A549 (cell line): ENCODE measurements around the gene KIF1A. TPM values are rescaled to one million over a fixed set of nuclear protein-coding genes. Genes with fewer than 3 reads are reported as not detected.

Experiments used
- ATAC-seq, 2 experiments: fragments of 200-7000 bp in 1 of 2; fragments of >200 bp in 1 of 2; cut with Nextera tagmentation in 1 of 2; cut with Tn5 transposase in 1 of 2; 3 replicates each; pipeline versions ENCODE4 v1.8.0 to v1.9.1; 2018 to 2020; ENCODE audit warnings: mild to moderate bottlenecking in 1 of 2, moderate library complexity in 1 of 2
- CTCF ChIA-PET: fragments of 300-600 bp; sonication (Branson Sonifier 250); formaldehyde crosslinking; extraction: SDS; loops from one replicate; lab custom pipeline; 2021; ENCODE audit warnings: antibody characterized with exemption, inconsistent platforms; lab: Yijun Ruan, JAX
- POLR2A ChIA-PET: fragments of 350-600 bp; formaldehyde crosslinking; extraction: SDS; loops from one replicate; lab custom pipeline; 2021; ENCODE audit warnings: antibody characterized with exemption, inconsistent platforms; lab: Yijun Ruan, JAX
- DNase-seq, 2 experiments: peaks; one replicate each; pipeline versions ENCODE4 v3.0.0 to v3.0.0-alpha.2; 2011 to 2016; ENCODE audit warnings: low read depth in 1 of 2, low spot score in 1 of 2
- FAIRE-seq: peaks from 2 replicates; lab custom pipeline; 2011; peaks lifted over from hg19 to GRCh38; lab: Jason Lieb, UNC
- H3K27ac ChIP-seq, 2 experiments: fragments of >200 bp; sonication (Bioruptor Twin); formaldehyde crosslinking; 3 replicates each; pipeline ENCODE4 v1.5.1; 2016 to 2017
- H3K4me1 ChIP-seq: fragments of >200 bp; sonication (Bioruptor Twin); formaldehyde crosslinking; 3 replicates; pipeline ENCODE4 v1.6.1; 2016
- H3K4me2 ChIP-seq: fragments of >200 bp; sonication (Bioruptor Twin); formaldehyde crosslinking; 3 replicates; pipeline ENCODE4 v1.6.1; 2016
- H3K4me3 ChIP-seq: fragments of >200 bp; sonication (Bioruptor Twin); formaldehyde crosslinking; 3 replicates; pipeline ENCODE4 v1.5.1; 2016
- H3K9me3 ChIP-seq: fragments of >200 bp; sonication (Bioruptor Twin); formaldehyde crosslinking; 3 replicates; pipeline ENCODE4 v1.6.1; 2016
- CBX8 ChIP-seq: fragments of 200-600 bp; sonication (generic); IDR thresholded peaks from 2 replicates; pipeline ENCODE4 v1.6.1; 2016
- CHD2 ChIP-seq: fragments of 150-350 bp; IDR thresholded peaks from 2 replicates; pipeline ENCODE4 v1.6.1; 2014; ENCODE audit warnings: low read length; ENCODE audit not compliant: partially characterized antibody
- CHD4 ChIP-seq: fragments of 200-600 bp; sonication (generic); IDR thresholded peaks from 2 replicates; pipeline ENCODE4 v1.6.1; 2016; ENCODE audit warnings: antibody characterized with exemption, mild to moderate bottlenecking, borderline replicate concordance
- EP300 ChIP-seq, 2 experiments: fragments of >200 bp; sonication (Bioruptor Twin); formaldehyde crosslinking; IDR thresholded peaks; 2 replicates in 1 of 2; 3 replicates in 1 of 2; pipeline ENCODE4 v1.6.1; 2016 to 2017
- ESRRA ChIP-seq: fragments of 150-350 bp; IDR thresholded peaks from 2 replicates; pipeline ENCODE4 v1.6.1; 2014; ENCODE audit warnings: mild to moderate bottlenecking, low read length, borderline replicate concordance
- FOSL2 ChIP-seq, 2 experiments: fragments of 450-650 bp in 1 of 2; fragments of >200 bp in 1 of 2; sonication (Bioruptor Twin) in 1 of 2; formaldehyde crosslinking; IDR thresholded peaks; 2 replicates each; pipeline versions ENCODE4 v1.5.0 to v1.6.1; 2016 to 2020; ENCODE audit warnings: mild to moderate bottlenecking in 1 of 2, moderate library complexity in 1 of 2
- GATA3 ChIP-seq: IDR thresholded peaks from 2 replicates; pipeline ENCODE4 v1.6.1; 2012; ENCODE audit warnings: borderline replicate concordance
- HDAC2 ChIP-seq: fragments of 200-600 bp; sonication (generic); IDR thresholded peaks from 2 replicates; pipeline ENCODE4 v1.6.1; 2016
- HOXA7 ChIP-seq: fragments of 250-450 bp; sonication (Bioruptor Pico); IDR thresholded peaks from 2 replicates; pipeline ENCODE4 v1.5.0; 2020; ENCODE audit warnings: mild to moderate bottlenecking, moderate library complexity
- HOXB5 ChIP-seq: fragments of 250-450 bp; sonication (Bioruptor Pico); IDR thresholded peaks from 2 replicates; pipeline ENCODE4 v1.5.0; 2020; ENCODE audit warnings: mild to moderate bottlenecking, moderate library complexity
- KDM5A ChIP-seq: fragments of 200-600 bp; sonication (generic); IDR thresholded peaks from 2 replicates; pipeline ENCODE4 v1.6.1; 2016; ENCODE audit warnings: antibody characterized with exemption, mild to moderate bottlenecking
- MAFK ChIP-seq: fragments of 450-650 bp; IDR thresholded peaks from 2 replicates; pipeline ENCODE4 v1.6.1; 2014; ENCODE audit not compliant: partially characterized antibody
- MAZ ChIP-seq: fragments of 150-350 bp; IDR thresholded peaks from 2 replicates; pipeline ENCODE4 v1.6.1; 2014; ENCODE audit warnings: antibody characterized with exemption, low read depth, low read length, borderline replicate concordance
- NPAS2 ChIP-seq: fragments of 250-450 bp; sonication (Bioruptor Pico); IDR thresholded peaks from 2 replicates; pipeline ENCODE4 v1.8.0; 2022; ENCODE audit warnings: mild to moderate bottlenecking, moderate library complexity, borderline replicate concordance
- PHF8 ChIP-seq: fragments of 200-600 bp; sonication (generic); IDR thresholded peaks from 2 replicates; pipeline ENCODE4 v1.6.1; 2016; ENCODE audit warnings: low read depth, mild to moderate bottlenecking, antibody characterized with exemption, moderate library complexity, borderline replicate concordance
- POLR2A ChIP-seq: IDR thresholded peaks from 2 replicates; pipeline ENCODE4 v1.6.1; 2012; ENCODE audit warnings: mild to moderate bottlenecking, low read length
- RAD21 ChIP-seq, 2 experiments: fragments of >200 bp in 1 of 2; sonication (Bioruptor Twin) in 1 of 2; formaldehyde crosslinking in 1 of 2; IDR thresholded peaks in 1 of 2; conservative IDR thresholded peaks in 1 of 2; 2 replicates in 1 of 2; 3 replicates in 1 of 2; pipeline ENCODE4 v1.6.1; 2012 to 2018; ENCODE audit warnings: inconsistent platforms in 1 of 2
- RCOR1 ChIP-seq: fragments of 150-350 bp; IDR thresholded peaks from 2 replicates; pipeline ENCODE4 v1.6.1; 2014; ENCODE audit warnings: antibody characterized with exemption, low read length, low read depth
- RNF2 ChIP-seq: fragments of 200-600 bp; sonication (generic); IDR thresholded peaks from 2 replicates; pipeline ENCODE4 v1.6.1; 2016; ENCODE audit warnings: low read depth, mild to moderate bottlenecking, antibody characterized with exemption, moderate library complexity, borderline replicate concordance
- SREBF2 ChIP-seq: fragments of 450-650 bp; IDR thresholded peaks from 2 replicates; pipeline ENCODE4 v1.6.1; 2014; ENCODE audit warnings: mild to moderate bottlenecking, moderate library complexity
- TP53 ChIP-seq: fragments of 250-450 bp; sonication (Bioruptor Pico); IDR thresholded peaks from 2 replicates; pipeline ENCODE4 v1.5.0; 2021; ENCODE audit warnings: mild to moderate bottlenecking, moderate library complexity
- ZFP36 ChIP-seq: fragments of 450-650 bp; IDR thresholded peaks from 2 replicates; pipeline ENCODE4 v1.6.1; 2014; ENCODE audit warnings: borderline replicate concordance; ENCODE audit not compliant: partially characterized antibody
- WGBS: methylation state at CpG from one replicate; pipeline ENCODE4 v1.1.6; 2017; ENCODE audit errors: missing lambda C conversion rate; 5-methylcytosine and 5-hydroxymethylcytosine counted together
- polyA plus RNA-seq, 4 experiments: library from polyadenylated mRNA; depleted of rRNA in 3 of 4; stranded (reverse); fragments of >200 nt; fragmentation: RNase III in 1 of 4; extraction: RNeasy Plus Mini Kit Qiagen cat#74134 plus additional on column Dnase treatment in 1 of 4; gene quantifications; 2 replicates in 3 of 4; 3 replicates in 1 of 4; pipeline ENCODE4 v1.2.3, GENCODE V29; 2011 to 2017
- TF ChIP-seq, protein P1 (sequence below): fragments of 150-350 bp; IDR thresholded peaks from 2 replicates; pipeline ENCODE4 v1.6.1; 2014; ENCODE audit warnings: low read depth, mild to moderate bottlenecking, low read length
- TF ChIP-seq, protein P2 (sequence below): IDR thresholded peaks from 2 replicates; pipeline ENCODE4 v1.6.1; 2012
- TF ChIP-seq, protein P3 (sequence below): fragments of 450-650 bp; IDR thresholded peaks from 2 replicates; pipeline ENCODE4 v1.6.1; 2014; ENCODE audit warnings: antibody characterized with exemption
- TF ChIP-seq, protein P4 (sequence below): fragments of 250-450 bp; sonication (Bioruptor Pico); IDR thresholded peaks from 2 replicates; pipeline ENCODE4 v1.5.0; 2021; ENCODE audit warnings: mild to moderate bottlenecking, moderate library complexity, borderline replicate concordance
- TF ChIP-seq, protein P5 (sequence below): fragments of >200 bp; sonication (Bioruptor Twin); formaldehyde crosslinking; IDR thresholded peaks from 3 replicates; pipeline ENCODE4 v1.5.1; 2016

Gene KIF1A
- polyA plus RNA-seq, 2 of the 4 experiments (the other 2 are of a cell fraction): 0.28 to 0.50 TPM

DNA sequence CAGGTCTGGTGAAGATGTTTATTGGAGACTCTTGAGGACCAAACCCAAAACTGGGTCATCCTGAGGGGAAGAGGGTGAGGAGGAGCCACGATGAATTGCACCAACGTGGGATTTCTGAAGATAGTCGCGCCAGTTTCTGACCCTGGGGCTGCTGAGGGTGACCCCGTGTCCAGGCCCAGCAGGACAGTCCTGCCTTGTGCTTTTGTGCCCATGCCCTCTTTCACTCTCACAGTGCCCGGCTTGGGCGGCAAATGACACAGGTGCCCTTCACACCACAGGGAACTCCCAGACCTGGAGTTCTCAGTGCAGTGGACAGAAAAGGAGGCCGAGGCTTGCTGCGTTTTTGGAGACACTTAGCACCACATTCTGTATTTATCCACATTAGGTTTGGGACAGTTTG lies 15.5 kb upstream of the KIF1A start:
- no peaks in the 10 kb centered on the region for H3K9me3 ChIP-seq
- POLR2A ChIA-PET: no interaction called here
- H3K4me2 ChIP-seq: no peak overlapping the region
- TF ChIP-seq FOSL2 (IDR thresholded peaks at IDR 0.05) (no peak), FOSL2 (CRISPR knock-in tag; IDR thresholded peaks at IDR 0.05) (no peak), RNF2 (no peak), MAFK (no peak), CBX8 (no peak), GATA3 (no peak), EP300 (IDR thresholded peaks at IDR 0.05) (no peak), CHD4 (no peak), POLR2A (no peak), KDM5A (no peak), ZFP36 (no peak), RAD21 (conservative IDR thresholded peaks at IDR 0.05 in 1 of 2, IDR thresholded peaks at IDR 0.05 in 1 of 2) (no peak)
- TF ChIP-seq, protein P1, sequence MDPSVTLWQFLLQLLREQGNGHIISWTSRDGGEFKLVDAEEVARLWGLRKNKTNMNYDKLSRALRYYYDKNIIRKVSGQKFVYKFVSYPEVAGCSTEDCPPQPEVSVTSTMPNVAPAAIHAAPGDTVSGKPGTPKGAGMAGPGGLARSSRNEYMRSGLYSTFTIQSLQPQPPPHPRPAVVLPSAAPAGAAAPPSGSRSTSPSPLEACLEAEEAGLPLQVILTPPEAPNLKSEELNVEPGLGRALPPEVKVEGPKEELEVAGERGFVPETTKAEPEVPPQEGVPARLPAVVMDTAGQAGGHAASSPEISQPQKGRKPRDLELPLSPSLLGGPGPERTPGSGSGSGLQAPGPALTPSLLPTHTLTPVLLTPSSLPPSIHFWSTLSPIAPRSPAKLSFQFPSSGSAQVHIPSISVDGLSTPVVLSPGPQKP: no peak
- TF ChIP-seq, protein P2, sequence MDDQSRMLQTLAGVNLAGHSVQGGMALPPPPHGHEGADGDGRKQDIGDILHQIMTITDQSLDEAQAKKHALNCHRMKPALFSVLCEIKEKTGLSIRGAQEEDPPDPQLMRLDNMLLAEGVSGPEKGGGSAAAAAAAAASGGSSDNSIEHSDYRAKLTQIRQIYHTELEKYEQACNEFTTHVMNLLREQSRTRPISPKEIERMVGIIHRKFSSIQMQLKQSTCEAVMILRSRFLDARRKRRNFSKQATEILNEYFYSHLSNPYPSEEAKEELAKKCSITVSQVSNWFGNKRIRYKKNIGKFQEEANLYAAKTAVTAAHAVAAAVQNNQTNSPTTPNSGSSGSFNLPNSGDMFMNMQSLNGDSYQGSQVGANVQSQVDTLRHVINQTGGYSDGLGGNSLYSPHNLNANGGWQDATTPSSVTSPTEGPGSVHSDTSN: no peak
- TF ChIP-seq, all 56 proteins: peak for 0
- no peak overlapping the region for H3K27ac ChIP-seq
- peaks cover 14% of the 10 kb centered on the region; the same call in 1 of the 3 replicates for H3K4me1 ChIP-seq
- CTCF ChIA-PET: interaction anchor here (0.6 kb wide), 1 partner anchor 91 kb away, joined by 3 read pairs; no protein-coding TSS in a partner anchor
- 71% methylated on average over 9 of the region's 9 CpGs for whole genome bisulfite sequencing
- H3K4me3 ChIP-seq: no peak overlapping the region
- no peak for FAIRE-seq
- no peak for ATAC-seq
- no peak for DNase-seq

DNA sequence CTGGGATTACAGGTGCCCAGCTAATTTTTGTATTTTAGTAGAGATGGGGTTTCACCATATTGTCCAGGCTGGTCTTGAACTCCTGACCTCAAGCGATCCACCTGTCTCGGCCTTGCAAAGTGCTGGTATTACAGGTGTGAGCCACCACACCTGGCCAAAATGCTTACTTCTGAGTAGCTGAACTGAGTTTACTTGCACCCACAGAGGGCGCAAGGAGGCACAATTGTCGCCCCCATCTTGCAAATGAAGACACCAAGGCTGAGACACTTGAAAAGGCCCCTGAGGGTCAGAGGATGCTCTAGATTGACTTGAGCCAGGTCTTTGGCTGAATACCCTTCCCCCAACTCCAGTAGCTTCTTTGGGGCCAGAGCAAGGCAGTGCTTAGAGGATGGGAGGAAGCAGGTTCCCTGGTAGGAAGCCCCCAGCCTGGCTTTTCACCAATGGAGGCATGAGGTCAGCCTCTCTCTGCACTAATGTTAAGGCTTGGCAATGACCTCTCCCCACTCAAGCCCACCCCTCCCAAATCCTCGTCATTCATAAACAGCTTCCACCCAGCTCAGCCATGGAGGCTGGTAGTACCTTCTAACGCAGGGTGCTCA lies 14.5 kb upstream of the KIF1A start:
- Histone ChIP-seq H3K4me2 (no peak overlapping the region), H3K4me1 (peaks cover 14% of the 10 kb centered on the region; the same call in 1 of the 3 replicates), H3K9me3 (no peaks in the 10 kb centered on the region), H3K4me3 (no peak overlapping the region), H3K27ac (no peak overlapping the region)
- DNase-seq (no peak), FAIRE-seq (no peak), ATAC-seq (no peak)
- no peak for TF ChIP-seq ZFP36
- no peak for TF ChIP-seq CHD2
- TF ChIP-seq NPAS2 (CRISPR knock-in tag): no peak
- TF ChIP-seq MAZ: no peak
- TF ChIP-seq ESRRA: no peak
- TF ChIP-seq PHF8: no peak
- no peak for TF ChIP-seq TP53
- TF ChIP-seq RNF2: no peak
- TF ChIP-seq, protein P3, sequence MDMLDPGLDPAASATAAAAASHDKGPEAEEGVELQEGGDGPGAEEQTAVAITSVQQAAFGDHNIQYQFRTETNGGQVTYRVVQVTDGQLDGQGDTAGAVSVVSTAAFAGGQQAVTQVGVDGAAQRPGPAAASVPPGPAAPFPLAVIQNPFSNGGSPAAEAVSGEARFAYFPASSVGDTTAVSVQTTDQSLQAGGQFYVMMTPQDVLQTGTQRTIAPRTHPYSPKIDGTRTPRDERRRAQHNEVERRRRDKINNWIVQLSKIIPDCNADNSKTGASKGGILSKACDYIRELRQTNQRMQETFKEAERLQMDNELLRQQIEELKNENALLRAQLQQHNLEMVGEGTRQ: no peak
- TF ChIP-seq, protein P4, sequence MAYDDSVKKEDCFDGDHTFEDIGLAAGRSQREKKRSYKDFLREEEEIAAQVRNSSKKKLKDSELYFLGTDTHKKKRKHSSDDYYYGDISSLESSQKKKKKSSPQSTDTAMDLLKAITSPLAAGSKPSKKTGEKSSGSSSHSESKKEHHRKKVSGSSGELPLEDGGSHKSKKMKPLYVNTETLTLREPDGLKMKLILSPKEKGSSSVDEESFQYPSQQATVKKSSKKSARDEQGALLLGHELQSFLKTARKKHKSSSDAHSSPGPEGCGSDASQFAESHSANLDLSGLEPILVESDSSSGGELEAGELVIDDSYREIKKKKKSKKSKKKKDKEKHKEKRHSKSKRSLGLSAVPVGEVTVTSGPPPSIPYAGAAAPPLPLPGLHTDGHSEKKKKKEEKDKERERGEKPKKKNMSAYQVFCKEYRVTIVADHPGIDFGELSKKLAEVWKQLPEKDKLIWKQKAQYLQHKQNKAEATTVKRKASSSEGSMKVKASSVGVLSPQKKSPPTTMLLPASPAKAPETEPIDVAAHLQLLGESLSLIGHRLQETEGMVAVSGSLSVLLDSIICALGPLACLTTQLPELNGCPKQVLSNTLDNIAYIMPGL (CRISPR knock-in tag): no peak
- TF ChIP-seq RCOR1: no peak
- TF ChIP-seq SREBF2: no peak
- TF ChIP-seq, protein P5, sequence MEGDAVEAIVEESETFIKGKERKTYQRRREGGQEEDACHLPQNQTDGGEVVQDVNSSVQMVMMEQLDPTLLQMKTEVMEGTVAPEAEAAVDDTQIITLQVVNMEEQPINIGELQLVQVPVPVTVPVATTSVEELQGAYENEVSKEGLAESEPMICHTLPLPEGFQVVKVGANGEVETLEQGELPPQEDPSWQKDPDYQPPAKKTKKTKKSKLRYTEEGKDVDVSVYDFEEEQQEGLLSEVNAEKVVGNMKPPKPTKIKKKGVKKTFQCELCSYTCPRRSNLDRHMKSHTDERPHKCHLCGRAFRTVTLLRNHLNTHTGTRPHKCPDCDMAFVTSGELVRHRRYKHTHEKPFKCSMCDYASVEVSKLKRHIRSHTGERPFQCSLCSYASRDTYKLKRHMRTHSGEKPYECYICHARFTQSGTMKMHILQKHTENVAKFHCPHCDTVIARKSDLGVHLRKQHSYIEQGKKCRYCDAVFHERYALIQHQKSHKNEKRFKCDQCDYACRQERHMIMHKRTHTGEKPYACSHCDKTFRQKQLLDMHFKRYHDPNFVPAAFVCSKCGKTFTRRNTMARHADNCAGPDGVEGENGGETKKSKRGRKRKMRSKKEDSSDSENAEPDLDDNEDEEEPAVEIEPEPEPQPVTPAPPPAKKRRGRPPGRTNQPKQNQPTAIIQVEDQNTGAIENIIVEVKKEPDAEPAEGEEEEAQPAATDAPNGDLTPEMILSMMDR: no peak
- no peak for TF ChIP-seq MAFK
- no peak for TF ChIP-seq HOXB5 (CRISPR knock-in tag)
- no peak for TF ChIP-seq HOXA7
- no peak for TF ChIP-seq HDAC2
- 60% methylated on average over 6 of the region's 6 CpGs for WGBS
- CTCF ChIA-PET: interaction anchor here (0.8 to 0.9 kb wide), 2 partner anchors 17 to 24 kb away, joined by 3 to 4 read pairs; no protein-coding TSS in a partner anchor
- POLR2A ChIA-PET: no interaction called here
